HepG2 (cell line): ENCODE data around the gene NFE2L3. TPM values are rescaled to one million over a fixed set of nuclear protein-coding genes. Genes with fewer than 3 reads are reported as not detected.

Experiments
- HNF4A ChIP-seq: sonication (generic); formaldehyde crosslinking; IDR thresholded peaks from 2 replicates; pipeline ENCODE4 v1.4.0; 2020; ENCODE audit warnings: missing genetic modification reagents
- HNF4G ChIP-seq, 2 experiments: sonication (generic) in 1 of 2; formaldehyde crosslinking in 1 of 2; IDR thresholded peaks; 2 replicates each; pipeline versions ENCODE4 v1.4.0 to v1.6.1; 2011 to 2020; ENCODE audit warnings: borderline replicate concordance in 2 of 2, low read depth in 2 of 2, mild to moderate bottlenecking in 2 of 2, low read length in 1 of 2, missing genetic modification reagents in 1 of 2, moderate library complexity in 1 of 2
- HNRNPL ChIP-seq: fragments of 200-400 bp; formaldehyde crosslinking; IDR thresholded peaks from 2 replicates; pipeline ENCODE4 v1.6.1; 2017; ENCODE audit warnings: mild to moderate bottlenecking, low read depth, low read length
- HOXA3 ChIP-seq: sonication (generic); formaldehyde crosslinking; IDR thresholded peaks from 2 replicates; pipeline ENCODE4 v1.5.0; 2020; ENCODE audit warnings: missing genetic modification reagents
- KLF11 ChIP-seq: IDR thresholded peaks from 2 replicates; pipeline ENCODE4 v1.6.1; 2016; ENCODE audit warnings: missing compliant biosample characterization
- KLF13 ChIP-seq: sonication (generic); formaldehyde crosslinking; IDR thresholded peaks from 2 replicates; pipeline ENCODE4 v1.4.0; 2020; ENCODE audit warnings: mild to moderate bottlenecking, missing genetic modification reagents
- MAFF ChIP-seq: IDR thresholded peaks from 2 replicates; pipeline ENCODE4 v1.6.1; 2011; ENCODE audit warnings: low read depth, low read length, improper control_type of control experiment
- MAFG ChIP-seq: sonication (generic); formaldehyde crosslinking; IDR thresholded peaks from 2 replicates; pipeline ENCODE4 v1.5.1; 2020; ENCODE audit warnings: mild to moderate bottlenecking, missing genetic modification reagents
- NCOA2 ChIP-seq: sonication (generic); formaldehyde crosslinking; IDR thresholded peaks from 2 replicates; pipeline ENCODE4 v1.8.0; 2022; ENCODE audit warnings: inconsistent platforms
- NFKBIZ ChIP-seq: IDR thresholded peaks from 2 replicates; pipeline ENCODE4 v1.6.1; 2018; ENCODE audit warnings: missing genetic modification reagents, missing compliant biosample characterization
- PPARG ChIP-seq: conservative IDR thresholded peaks from 2 replicates; pipeline ENCODE4 v1.6.1; 2016; ENCODE audit warnings: missing biosample characterization, missing genetic modification reagents
- SPEN ChIP-seq: sonication (generic); formaldehyde crosslinking; IDR thresholded peaks from 2 replicates; pipeline ENCODE4 v1.5.1; 2020; ENCODE audit warnings: low read depth, mild to moderate bottlenecking, missing genetic modification reagents
- SRF ChIP-seq: IDR thresholded peaks from 2 replicates; pipeline ENCODE4 v1.6.1; 2011; ENCODE audit warnings: mild to moderate bottlenecking, low read depth, low read length, moderate library complexity
- ZBTB7B ChIP-seq: sonication (generic); formaldehyde crosslinking; IDR thresholded peaks from 2 replicates; pipeline ENCODE4 v1.4.0; 2020; ENCODE audit warnings: missing genetic modification reagents
- ZFP1 ChIP-seq: IDR thresholded peaks from 2 replicates; pipeline ENCODE4 v1.6.1; 2016
- ZNF207 ChIP-seq: fragments of 450-650 bp; IDR thresholded peaks from 2 replicates; pipeline ENCODE4 v1.6.1; 2016; ENCODE audit warnings: antibody characterized with exemption, borderline replicate concordance
- ZNF33B ChIP-seq: sonication (generic); formaldehyde crosslinking; IDR thresholded peaks from 2 replicates; pipeline ENCODE4 v1.5.1; 2020; ENCODE audit warnings: mild to moderate bottlenecking, missing genetic modification reagents
- ZNF367 ChIP-seq: sonication (generic); formaldehyde crosslinking; IDR thresholded peaks from 2 replicates; pipeline ENCODE4 v1.4.0; 2020; ENCODE audit warnings: missing genetic modification reagents, borderline replicate concordance
- ZNF510 ChIP-seq: sonication (generic); formaldehyde crosslinking; IDR thresholded peaks from 2 replicates; pipeline ENCODE4 v1.4.0; 2020; ENCODE audit warnings: low read depth, mild to moderate bottlenecking, missing genetic modification reagents
- ZNF552 ChIP-seq: sonication (generic); formaldehyde crosslinking; IDR thresholded peaks from 2 replicates; pipeline ENCODE4 v1.9.0; 2022; ENCODE audit warnings: missing genetic modification reagents, mild to moderate bottlenecking, borderline replicate concordance
- ZNF558 ChIP-seq: sonication (generic); formaldehyde crosslinking; IDR thresholded peaks from 2 replicates; pipeline ENCODE4 v1.9.0; 2022; ENCODE audit warnings: mild to moderate bottlenecking, missing genetic modification reagents, borderline replicate concordance
- ZNF563 ChIP-seq: sonication (generic); formaldehyde crosslinking; IDR thresholded peaks from 2 replicates; pipeline ENCODE4 v1.8.0; 2022; ENCODE audit warnings: mild to moderate bottlenecking, moderate library complexity, missing genetic modification reagents
- ZNF749 ChIP-seq: sonication (generic); formaldehyde crosslinking; IDR thresholded peaks from 2 replicates; pipeline ENCODE4 v1.8.0; 2022; ENCODE audit warnings: mild to moderate bottlenecking, missing genetic modification reagents, moderate library complexity, borderline replicate concordance
- ZNF841 ChIP-seq: sonication (generic); formaldehyde crosslinking; IDR thresholded peaks from 2 replicates; pipeline ENCODE4 v1.8.1; 2023; ENCODE audit warnings: missing genetic modification reagents, borderline replicate concordance
- polyA plus RNA-seq, 8 experiments: library from polyadenylated mRNA; depleted of rRNA in 3 of 8; stranded (reverse) in 7 of 8; unstranded in 1 of 8; fragments of >200 nt; fragmentation: Illumina TruSeq in 4 of 8; extraction: Trizol in 4 of 8; gene quantifications; 2 replicates each; pipeline versions ENCODE4 v1.2.1 to v1.2.3, GENCODE V29; 2011 to 2016; ENCODE audit warnings: low read depth in 4 of 8, missing spikeins in 1 of 8, mixed read lengths in 1 of 8; ENCODE audit not compliant: insufficient read depth in 1 of 8
- total RNA-seq, 5 experiments: library from RNA; depleted of rRNA; stranded (reverse); fragments of >200 nt; fragmentation: Illumina TruSeq; extraction: Trizol; gene quantifications; 2 replicates each; pipeline ENCODE4 v1.2.3, GENCODE V29; 2016; ENCODE audit warnings: low read depth in 1 of 5
- TF ChIP-seq, protein P1 (sequence below): sonication (generic); formaldehyde crosslinking; IDR thresholded peaks from 2 replicates; pipeline ENCODE4 v1.4.0; 2020; ENCODE audit warnings: missing genetic modification reagents, borderline replicate concordance
- TF ChIP-seq, protein P2 (sequence below), 2 experiments: fragments of 450-650 bp in 1 of 2; sonication (generic) in 1 of 2; formaldehyde crosslinking; IDR thresholded peaks; 2 replicates each; pipeline versions ENCODE4 v1.5.0 to v1.8.0; 2020 to 2022; ENCODE audit warnings: mild to moderate bottlenecking in 1 of 2, missing genetic modification reagents in 1 of 2
- TF ChIP-seq, protein P3 (sequence below): sonication (generic); formaldehyde crosslinking; IDR thresholded peaks from 2 replicates; pipeline ENCODE4 v1.9.0; 2021; ENCODE audit warnings: missing genetic modification reagents, mild to moderate bottlenecking, borderline replicate concordance
- TF ChIP-seq, protein P4 (sequence below): sonication (generic); formaldehyde crosslinking; IDR thresholded peaks from 2 replicates; pipeline ENCODE4 v1.4.0; 2020; ENCODE audit warnings: mild to moderate bottlenecking, missing genetic modification reagents
- TF ChIP-seq, protein P5 (sequence below): IDR thresholded peaks from 2 replicates; pipeline ENCODE4 v1.6.1; 2016; ENCODE audit warnings: missing genetic modification reagents, missing compliant biosample characterization

NFE2L3 gene
- total and polyA plus RNA-seq, 2 of the 13 experiments (the other 11 are each of a cell fraction or from before 2014, with no cell fraction given) = 11.4 to 19.4 TPM

GRCh38 chr7:26200038-26200443 lies 48.0 kb downstream of the NFE2L3 start (continued):
- no peak for TF ChIP-seq MAFF
- TF ChIP-seq, protein P1, sequence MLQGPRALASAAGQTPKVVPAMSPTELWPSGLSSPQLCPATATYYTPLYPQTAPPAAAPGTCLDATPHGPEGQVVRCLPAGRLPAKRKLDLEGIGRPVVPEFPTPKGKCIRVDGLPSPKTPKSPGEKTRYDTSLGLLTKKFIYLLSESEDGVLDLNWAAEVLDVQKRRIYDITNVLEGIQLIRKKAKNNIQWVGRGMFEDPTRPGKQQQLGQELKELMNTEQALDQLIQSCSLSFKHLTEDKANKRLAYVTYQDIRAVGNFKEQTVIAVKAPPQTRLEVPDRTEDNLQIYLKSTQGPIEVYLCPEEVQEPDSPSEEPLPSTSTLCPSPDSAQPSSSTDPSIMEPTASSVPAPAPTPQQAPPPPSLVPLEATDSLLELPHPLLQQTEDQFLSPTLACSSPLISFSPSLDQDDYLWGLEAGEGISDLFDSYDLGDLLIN = no peak
- no peak for TF ChIP-seq ZFP1 (CRISPR knock-in tag)
- TF ChIP-seq ZNF558 = no peak
- TF ChIP-seq HNF4G (IDR thresholded peaks at IDR 0.05; ENCODE audit: borderline replicate concordance, low read depth, low read length) = 0 out of 2 replicates have a peak, but pooled peaks have one; percentile 8
- TF ChIP-seq HNF4G (CRISPR knock-in tag; IDR thresholded peaks at IDR 0.05; ENCODE audit: borderline replicate concordance, low read depth) = no peak
- TF ChIP-seq SRF = no peak
- 0 out of 2 replicates have a peak, but pooled peaks have one; percentile 39 for TF ChIP-seq HOXA3 (CRISPR knock-in tag)
- no peak for TF ChIP-seq NCOA2 (CRISPR knock-in tag)
- no peak for TF ChIP-seq HNF4A
- TF ChIP-seq ZBTB7B = no peak
- no peak for TF ChIP-seq ZNF207
- TF ChIP-seq, protein P2, sequence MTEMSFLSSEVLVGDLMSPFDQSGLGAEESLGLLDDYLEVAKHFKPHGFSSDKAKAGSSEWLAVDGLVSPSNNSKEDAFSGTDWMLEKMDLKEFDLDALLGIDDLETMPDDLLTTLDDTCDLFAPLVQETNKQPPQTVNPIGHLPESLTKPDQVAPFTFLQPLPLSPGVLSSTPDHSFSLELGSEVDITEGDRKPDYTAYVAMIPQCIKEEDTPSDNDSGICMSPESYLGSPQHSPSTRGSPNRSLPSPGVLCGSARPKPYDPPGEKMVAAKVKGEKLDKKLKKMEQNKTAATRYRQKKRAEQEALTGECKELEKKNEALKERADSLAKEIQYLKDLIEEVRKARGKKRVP (CRISPR knock-in tag; IDR thresholded peaks at IDR 0.05) = no peak
- TF ChIP-seq HNRNPL = no peak; the same call in 1 of the 2 replicates
- no peak for TF ChIP-seq ZNF367 (CRISPR knock-in tag)
- no peak for TF ChIP-seq MAFG (CRISPR knock-in tag)
- TF ChIP-seq NFKBIZ = no peak
- TF ChIP-seq ZNF563 (CRISPR knock-in tag) = no peak
- no peak for TF ChIP-seq ZNF841 (CRISPR knock-in tag)
- TF ChIP-seq, protein P3, sequence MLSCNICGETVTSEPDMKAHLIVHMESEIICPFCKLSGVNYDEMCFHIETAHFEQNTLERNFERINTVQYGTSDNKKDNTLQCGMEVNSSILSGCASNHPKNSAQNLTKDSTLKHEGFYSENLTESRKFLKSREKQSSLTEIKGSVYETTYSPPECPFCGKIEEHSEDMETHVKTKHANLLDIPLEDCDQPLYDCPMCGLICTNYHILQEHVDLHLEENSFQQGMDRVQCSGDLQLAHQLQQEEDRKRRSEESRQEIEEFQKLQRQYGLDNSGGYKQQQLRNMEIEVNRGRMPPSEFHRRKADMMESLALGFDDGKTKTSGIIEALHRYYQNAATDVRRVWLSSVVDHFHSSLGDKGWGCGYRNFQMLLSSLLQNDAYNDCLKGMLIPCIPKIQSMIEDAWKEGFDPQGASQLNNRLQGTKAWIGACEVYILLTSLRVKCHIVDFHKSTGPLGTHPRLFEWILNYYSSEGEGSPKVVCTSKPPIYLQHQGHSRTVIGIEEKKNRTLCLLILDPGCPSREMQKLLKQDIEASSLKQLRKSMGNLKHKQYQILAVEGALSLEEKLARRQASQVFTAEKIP (CRISPR knock-in tag) = no peak
- no peak for TF ChIP-seq KLF13 (CRISPR knock-in tag)
- TF ChIP-seq ZNF552 (CRISPR knock-in tag) = no peak
- no peak for TF ChIP-seq ZNF33B (CRISPR knock-in tag)
- TF ChIP-seq KLF11 = no peak
- no peak for TF ChIP-seq SPEN (CRISPR knock-in tag)
- no peak for TF ChIP-seq ZNF749 (CRISPR knock-in tag)
- no peak for TF ChIP-seq PPARG (CRISPR knock-in tag)
- TF ChIP-seq, protein P4, sequence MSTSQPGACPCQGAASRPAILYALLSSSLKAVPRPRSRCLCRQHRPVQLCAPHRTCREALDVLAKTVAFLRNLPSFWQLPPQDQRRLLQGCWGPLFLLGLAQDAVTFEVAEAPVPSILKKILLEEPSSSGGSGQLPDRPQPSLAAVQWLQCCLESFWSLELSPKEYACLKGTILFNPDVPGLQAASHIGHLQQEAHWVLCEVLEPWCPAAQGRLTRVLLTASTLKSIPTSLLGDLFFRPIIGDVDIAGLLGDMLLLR (CRISPR knock-in tag) = no peak
- TF ChIP-seq, protein P5, sequence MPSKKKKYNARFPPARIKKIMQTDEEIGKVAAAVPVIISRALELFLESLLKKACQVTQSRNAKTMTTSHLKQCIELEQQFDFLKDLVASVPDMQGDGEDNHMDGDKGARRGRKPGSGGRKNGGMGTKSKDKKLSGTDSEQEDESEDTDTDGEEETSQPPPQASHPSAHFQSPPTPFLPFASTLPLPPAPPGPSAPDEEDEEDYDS (CRISPR knock-in tag) = no peak
- TF ChIP-seq ZNF510 (CRISPR knock-in tag) = no peak
